GM23338 (cell line): ENCODE measurements around the gene SLC25A41. TPM values are rescaled to one million over a fixed set of nuclear protein-coding genes. Genes with fewer than 3 reads are reported as not detected.

Experiments used
- ATAC-seq: fragments of 200-7000 bp; cut with Tn5 transposase; 3 replicates; pipeline ENCODE4 v1.9.1; 2020
- DNase-seq: peaks from one replicate; pipeline ENCODE4 v3.0.0-alpha.2; 2015; ENCODE audit warnings: low spot score
- H2AFZ ChIP-seq: fragments of 200-600 bp; sonication (generic); 2 replicates; pipeline ENCODE4 v1.8.0; 2016; ENCODE audit warnings: antibody characterized with exemption, mild to moderate bottlenecking, moderate library complexity
- H3F3A ChIP-seq: fragments of 200-600 bp; sonication (generic); replicated peaks from 2 replicates; pipeline ENCODE4 v1.8.0; 2017; ENCODE audit warnings: antibody characterized with exemption, mixed run types, low read depth
- H3K27ac ChIP-seq: fragments of 200-600 bp; sonication (generic); 2 replicates; pipeline ENCODE4 v1.6.1; 2016; ENCODE audit warnings: low read depth
- H3K27me3 ChIP-seq: fragments of 200-600 bp; sonication (generic); 2 replicates; pipeline ENCODE4 v1.8.0; 2016; ENCODE audit warnings: mild to moderate bottlenecking, mixed run types, moderate library complexity; ENCODE audit not compliant: insufficient read depth
- H3K36me3 ChIP-seq: fragments of 200-600 bp; sonication (generic); 2 replicates; pipeline ENCODE4 v1.8.0; 2016; ENCODE audit warnings: mild to moderate bottlenecking; ENCODE audit not compliant: insufficient read depth
- H3K4me1 ChIP-seq: fragments of 200-600 bp; sonication (generic); 2 replicates; pipeline ENCODE4 v1.8.0; 2016; ENCODE audit warnings: mild to moderate bottlenecking, moderate library complexity; ENCODE audit not compliant: insufficient read depth
- H3K4me2 ChIP-seq: fragments of 200-600 bp; sonication (generic); 2 replicates; pipeline ENCODE4 v1.7.1; 2017; ENCODE audit warnings: mixed run types
- H3K4me3 ChIP-seq: fragments of 200-600 bp; sonication (generic); 2 replicates; pipeline ENCODE4 v1.6.1; 2016; ENCODE audit warnings: mixed run types
- H3K79me2 ChIP-seq: fragments of 200-600 bp; sonication (generic); replicated peaks from 2 replicates; pipeline ENCODE4 v1.8.0; 2017; ENCODE audit warnings: mild to moderate bottlenecking; ENCODE audit not compliant: insufficient read depth
- H3K9me2 ChIP-seq: fragments of 200-600 bp; sonication (generic); 2 replicates; pipeline ENCODE4 v1.8.0; 2017; ENCODE audit not compliant: insufficient read depth
- H4K20me1 ChIP-seq: fragments of 200-600 bp; sonication (generic); replicated peaks from 2 replicates; pipeline ENCODE4 v1.8.0; 2017; ENCODE audit warnings: mild to moderate bottlenecking; ENCODE audit not compliant: insufficient read depth
- H3K27ac Mint-ChIP-seq: 2 replicates; pipeline ENCODE4 v1.8.0; 2020; ENCODE audit warnings: inconsistent platforms, mild to moderate bottlenecking, moderate library complexity, mixed read lengths
- H3K27me3 Mint-ChIP-seq: 3 replicates; pipeline ENCODE4 v1.8.0; 2022; ENCODE audit warnings: low read depth, mild to moderate bottlenecking, moderate library complexity, mixed read lengths, inconsistent platforms; ENCODE audit not compliant: insufficient read depth, poor library complexity
- H3K36me3 Mint-ChIP-seq: 3 replicates; pipeline ENCODE4 v1.8.0; 2021; ENCODE audit warnings: low read depth, mild to moderate bottlenecking, inconsistent platforms, moderate library complexity, mixed read lengths
- H3K4me1 Mint-ChIP-seq: 3 replicates; pipeline ENCODE4 v1.8.0; 2020; ENCODE audit warnings: mild to moderate bottlenecking, inconsistent platforms, mixed read lengths
- H3K4me3 Mint-ChIP-seq: 3 replicates; pipeline ENCODE4 v1.8.0; 2021; ENCODE audit warnings: moderate library complexity, mild to moderate bottlenecking, inconsistent platforms, mixed read lengths
- H3K9me3 Mint-ChIP-seq: 3 replicates; pipeline ENCODE4 v1.8.0; 2020; ENCODE audit warnings: moderate library complexity, mild to moderate bottlenecking, inconsistent platforms, mixed read lengths
- CREB1 ChIP-seq: fragments of 250-450 bp; sonication (Bioruptor Pico); IDR thresholded peaks from 2 replicates; pipeline ENCODE4 v1.5.0; 2020; ENCODE audit warnings: low read depth, mild to moderate bottlenecking, moderate library complexity
- CTCF ChIP-seq, 2 experiments: fragments of 200-600 bp in 1 of 2; sonication (generic) in 1 of 2; conservative IDR thresholded peaks; 2 replicates each; pipeline versions ENCODE4 v1.5.1 to v1.6.1; 2016 to 2017; ENCODE audit warnings: antibody characterized with exemption in 2 of 2, low read depth in 2 of 2, mild to moderate bottlenecking in 2 of 2, moderate library complexity in 1 of 2
- EZH2 ChIP-seq: fragments of 200-600 bp; sonication (generic); IDR thresholded peaks from one replicate; pipeline ENCODE4 v1.8.0; 2017; ENCODE audit warnings: antibody characterized with exemption, mild to moderate bottlenecking, low read depth; ENCODE audit not compliant: unreplicated experiment
- EZH2phosphoT487 ChIP-seq: fragments of 200-600 bp; sonication (generic); IDR thresholded peaks from one replicate; pipeline ENCODE4 v1.8.1; 2018; ENCODE audit warnings: antibody characterized with exemption; ENCODE audit not compliant: unreplicated experiment
- NANOG ChIP-seq: IDR thresholded peaks from 2 replicates; pipeline ENCODE4 v1.6.1; 2016; ENCODE audit warnings: antibody characterized with exemption, borderline replicate concordance
- POLR2AphosphoS5 ChIP-seq: IDR thresholded peaks from 2 replicates; pipeline ENCODE4 v1.6.1; 2016; ENCODE audit warnings: antibody characterized with exemption, low read depth
- REST ChIP-seq: IDR thresholded peaks from one replicate; pipeline ENCODE4 v1.6.1; 2018; ENCODE audit warnings: antibody characterized with exemption; ENCODE audit not compliant: unreplicated experiment
- ZNF331 ChIP-seq: fragments of 250-450 bp; sonication (Bioruptor Pico); IDR thresholded peaks from 2 replicates; pipeline ENCODE4 v1.5.0; 2020; ENCODE audit warnings: low read depth, mild to moderate bottlenecking, moderate library complexity
- polyA plus RNA-seq: library from polyadenylated mRNA; unstranded; fragments of >200 nt; fragmentation: Nextera tagmentation; extraction: Ambion mirVana; gene quantifications from 2 replicates; pipeline ENCODE4 v1.2.1, GENCODE V29; 2016
- total RNA-seq: library from RNA; depleted of rRNA; stranded (reverse); fragments of >200 nt; shearing (Covaris generic); gene quantifications from 2 replicates; pipeline ENCODE4 v1.2.3, GENCODE V29; 2014
- TF ChIP-seq, protein P1 (sequence below): IDR thresholded peaks from 2 replicates; pipeline ENCODE4 v1.6.1; 2016; ENCODE audit warnings: antibody characterized with exemption

The SLC25A41 gene
- total and polyA plus RNA-seq, 2 experiments from 2014 or later: 0.24 to 0.35 TPM

GRCh38 chr19:6406401-6406800 is 27.2 kb downstream of the SLC25A41 start (continued):
- TF ChIP-seq REST: no peak
- no peak for TF ChIP-seq ZNF331
- no peak for TF ChIP-seq CTCF (conservative IDR thresholded peaks at IDR 0.05; ENCODE audit: low read depth in 2 of 2)
- no peak for TF ChIP-seq NANOG
- TF ChIP-seq POLR2AphosphoS5: no peak
- TF ChIP-seq EZH2phosphoT487: no peak

GRCh38 chr19:6402837-6403608 is 30.5 kb downstream of the SLC25A41 start:
- H3K9me3 Mint-ChIP-seq: no peaks in the 10 kb centered on the region; the same call in 2 of the 3 replicates
- Histone ChIP-seq H3K4me1 (no peaks in the 10 kb centered on the region), H3K27me3 (no peaks in the 10 kb centered on the region), H3K4me3 (no peak overlapping the region), H2AFZ (peak overlapping the region; percentile 47), H3K36me3 (no peaks in the 10 kb centered on the region), H3K9me2 (no peaks in the 10 kb centered on the region), H3K79me2 (no peaks in the 10 kb centered on the region), H3K27ac (no peak overlapping the region), H3F3A (no peaks in the 10 kb centered on the region), H4K20me1 (no peaks in the 10 kb centered on the region), H3K4me2 (no peak overlapping the region)
- no peak overlapping the region for H3K4me3 Mint-ChIP-seq
- H3K27ac Mint-ChIP-seq: no peak overlapping the region
- no peaks in the 10 kb centered on the region; the same call in 2 of the 3 replicates for H3K4me1 Mint-ChIP-seq
- H3K36me3 Mint-ChIP-seq: no peaks in the 10 kb centered on the region
- ATAC-seq: no peak
- peaks cover 2% of the 10 kb centered on the region for H3K27me3 Mint-ChIP-seq
- peak; percentile 25 for DNase-seq
- TF ChIP-seq POLR2AphosphoS5: no peak
- TF ChIP-seq, protein P1, sequence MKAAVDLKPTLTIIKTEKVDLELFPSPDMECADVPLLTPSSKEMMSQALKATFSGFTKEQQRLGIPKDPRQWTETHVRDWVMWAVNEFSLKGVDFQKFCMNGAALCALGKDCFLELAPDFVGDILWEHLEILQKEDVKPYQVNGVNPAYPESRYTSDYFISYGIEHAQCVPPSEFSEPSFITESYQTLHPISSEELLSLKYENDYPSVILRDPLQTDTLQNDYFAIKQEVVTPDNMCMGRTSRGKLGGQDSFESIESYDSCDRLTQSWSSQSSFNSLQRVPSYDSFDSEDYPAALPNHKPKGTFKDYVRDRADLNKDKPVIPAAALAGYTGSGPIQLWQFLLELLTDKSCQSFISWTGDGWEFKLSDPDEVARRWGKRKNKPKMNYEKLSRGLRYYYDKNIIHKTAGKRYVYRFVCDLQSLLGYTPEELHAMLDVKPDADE: no peak
- TF ChIP-seq REST: no peak
- no peak for TF ChIP-seq CTCF (conservative IDR thresholded peaks at IDR 0.05; ENCODE audit: low read depth in 2 of 2)
- no peak for TF ChIP-seq ZNF331
- no peak for TF ChIP-seq CREB1 (CRISPR knock-in tag)
- TF ChIP-seq EZH2: no peak
- no peak for TF ChIP-seq EZH2phosphoT487
